ENCODE results near the gene CDH24. TPM values are rescaled to one million over a fixed set of nuclear protein-coding genes. Genes with fewer than 3 reads are reported as not detected.
A peak's percentile ranks its signal among the peaks of the same experiment; 100 is the strongest.
"Not testable (repeated sequence)": the region's sequence is repeated elsewhere in the genome, so short reads cannot be mapped to it uniquely, and the experiment has no call there.

The CDH24 gene
- total RNA-seq, 1 experiment from 2014 or later, result 17.9 TPM

- Mint-ChIP-seq H3K4me1 (no peaks in the 10 kb centered on the region), H3K9me3 (no peaks in the 10 kb centered on the region), H3K27ac (no peak overlapping the region; the same call in 1 of the 2 replicates), H3K4me3 (no peak overlapping the region), H3K36me3 (no peaks in the 10 kb centered on the region), H3K27me3 (ENCODE audit: low read depth) (no peaks in the 10 kb centered on the region)
- ATAC-seq (no peak), DNase-seq (ENCODE audit: low spot score) (no peak)
- CTCF ChIA-PET, result interaction anchor here (0.9 to 4.1 kb wide), 5 partner anchors 10 to 35 kb away, joined by 3 to 22 read pairs (median 4); no protein-coding TSS in a partner anchor
- no peak for TF ChIP-seq ZNF532 (CRISPR knock-in tag; IDR thresholded peaks at IDR 0.05; ENCODE audit: borderline replicate concordance)
- TF ChIP-seq PREB (CRISPR knock-in tag; IDR thresholded peaks at IDR 0.05; ENCODE audit: borderline replicate concordance), result no peak
- 0 out of 2 replicates have a peak, but pooled peaks have one; percentile 19 for TF ChIP-seq ZNF121 (CRISPR knock-in tag; IDR thresholded peaks at IDR 0.05)
- no peak for TF ChIP-seq E2F5 (CRISPR knock-in tag; IDR thresholded peaks at IDR 0.05)
- no peak for TF ChIP-seq ZSCAN18 (CRISPR knock-in tag; IDR thresholded peaks at IDR 0.05)
- POLR2A ChIA-PET, result interaction anchor here (0.8 to 2.1 kb wide), 2 partner anchors 10 to 88 kb away, joined by 3 to 9 read pairs; partner anchors contain the start of gene PRMT5
Measured at GRCh38 chr14:23017091-23017490, 40.2 kb downstream of the CDH24 start.

- Mint-ChIP-seq H3K4me1 (peaks cover 2% of the 10 kb centered on the region; the same call in 1 of the 2 replicates), H3K27me3 (ENCODE audit: low read depth) (no peaks in the 10 kb centered on the region), H3K27ac (peak overlapping the region; percentile 4; the same call in 1 of the 2 replicates), H3K4me3 (no peak overlapping the region), H3K9me3 (no peaks in the 10 kb centered on the region), H3K36me3 (no peaks in the 10 kb centered on the region)
- POLR2A ChIA-PET, result no interaction called here
- CTCF ChIA-PET, result interaction anchor here (3.3 to 4.1 kb wide), 2 partner anchors 21 to 28 kb away, joined by 19 to 22 read pairs; no protein-coding TSS in a partner anchor
- ATAC-seq, result no peak
- DNase-seq (ENCODE audit: low spot score), result no peak
- TF ChIP-seq ZBTB43 (CRISPR knock-in tag; IDR thresholded peaks at IDR 0.05), result no peak
- TF ChIP-seq E2F4 (CRISPR knock-in tag; IDR thresholded peaks at IDR 0.05; ENCODE audit: borderline replicate concordance, low read depth), result no peak
- TF ChIP-seq USF2 (CRISPR knock-in tag; IDR thresholded peaks at IDR 0.05), result no peak
- TF ChIP-seq TEAD1 (CRISPR knock-in tag; IDR thresholded peaks at IDR 0.05), result no peak
- TF ChIP-seq ESRRA (CRISPR knock-in tag; IDR thresholded peaks at IDR 0.05; ENCODE audit: borderline replicate concordance), result no peak
- TF ChIP-seq KAT7 (CRISPR knock-in tag; IDR thresholded peaks at IDR 0.05; ENCODE audit: borderline replicate concordance), result no peak
- no peak for TF ChIP-seq TP53 (CRISPR knock-in tag; IDR thresholded peaks at IDR 0.05)
- TF ChIP-seq JUN (CRISPR knock-in tag; IDR thresholded peaks at IDR 0.05), result no peak
- no peak for TF ChIP-seq ZNF232 (CRISPR knock-in tag; IDR thresholded peaks at IDR 0.05)
- no peak for TF ChIP-seq USF1 (CRISPR knock-in tag; IDR thresholded peaks at IDR 0.05)
- no peak for TF ChIP-seq FOXJ3 (CRISPR knock-in tag; IDR thresholded peaks at IDR 0.05; ENCODE audit: borderline replicate concordance)
- TF ChIP-seq HMGXB4 (CRISPR knock-in tag; IDR thresholded peaks at IDR 0.05), result no peak
Measured at GRCh38 chr14:23015618-23016017, 41.7 kb downstream of the CDH24 start.

- H3K9me3 Mint-ChIP-seq; POLR2A ChIA-PET; H3K27ac Mint-ChIP-seq; ATAC-seq; DNase-seq (ENCODE audit: low spot score); H3K4me3 Mint-ChIP-seq; H3K36me3 Mint-ChIP-seq; H3K27me3 Mint-ChIP-seq (ENCODE audit: low read depth): not testable (repeated sequence)
- H3K4me1 Mint-ChIP-seq, result peaks cover 13% of the 10 kb centered on the region
- CTCF ChIA-PET, result interaction anchor here (1.2 to 4.0 kb wide), 4 partner anchors 8 to 73 kb away, joined by 3 to 36 read pairs (median 4); no protein-coding TSS in a partner anchor
Measured at GRCh38 chr14:23013749-23014054, 43.6 kb downstream of the CDH24 start.

All from WTC11 (cell line).